Thyroid gland (tissue), 4 donors: ENCODE measurements around the gene KIF21A.

ENCODE experiments used
- CTCF ChIP-seq, 6 experiments: fragments of 200-600 bp in 3 of 6; fragments of 450-650 bp in 3 of 6; sonication (generic) in 3 of 6; IDR thresholded peaks; one replicate each; pipeline ENCODE4 v1.5.1; 2016 to 2019; ENCODE audit warnings: antibody characterized with exemption in 6 of 6, mild to moderate bottlenecking in 2 of 6, inconsistent platforms in 1 of 6, moderate library complexity in 1 of 6
- POLR2A ChIP-seq, 2 donors: fragments of 450-650 bp; IDR thresholded peaks; one replicate each; pipeline ENCODE4 v1.6.1; 2017; ENCODE audit warnings: antibody characterized with exemption in 2 of 2, mild to moderate bottlenecking in 2 of 2, moderate library complexity in 1 of 2

GRCh38 chr12:39420043-39420442, 22.9 kb downstream of the KIF21A start:
- TF ChIP-seq CTCF (IDR thresholded peaks at IDR 0.05) (no peak), POLR2A (IDR thresholded peaks at IDR 0.05) (no peak)
